Regular cardiac myocyte (primary cell): ENCODE results near the gene HS3ST3A1. TPM values are rescaled to one million over a fixed set of nuclear protein-coding genes. Genes with fewer than 3 reads are reported as not detected.

Source experiments
- total RNA-seq: library from RNA; depleted of rRNA; stranded (reverse); fragments of >200 nt; gene quantifications from 2 replicates; pipeline ENCODE4 v1.2.3, GENCODE V29; 2014

The HS3ST3A1 gene
- total RNA-seq: 4.8 and 12.7 TPM in 2 replicates

GRCh38 chr17:13601776-13602551 lies at the start of gene HS3ST3A1:
Gene HS3ST3A1 (minus strand): TSS chr17:13601929. CDS start chr17:13601129, 800 bp downstream.

